ENCODE measurements around the gene SLC17A1. TPM values are rescaled to one million over a fixed set of nuclear protein-coding genes. Genes with fewer than 3 reads are reported as not detected.

The SLC17A1 gene
- total and polyA plus RNA-seq, 10 of the 15 experiments (the other 5 are each of a cell fraction or from before 2014, with no cell fraction given): not detected

GRCh38 chr6:25748049-25748448 lies 83.8 kb downstream of the SLC17A1 start:
- CTCF ChIA-PET: interaction anchor here (0.6 kb wide), 1 partner anchor 1323 kb away, joined by 3 read pairs; no protein-coding TSS in a partner anchor
- TF ChIP-seq NFYB (IDR thresholded peaks at IDR 0.05; ENCODE audit: insufficient read depth, low read depth, low read length): no peak
- no peak for TF ChIP-seq TAF1 (IDR thresholded peaks at IDR 0.05; ENCODE audit: borderline replicate concordance, low read depth, low read length)
- no peak for TF ChIP-seq PML (IDR thresholded peaks at IDR 0.05; ENCODE audit: low read length)
- TF ChIP-seq SUZ12 (IDR thresholded peaks at IDR 0.05; ENCODE audit: unreplicated experiment): no peak
- FAIRE-seq: no peak

GRCh38 chr6:25747477-25747876 lies 84.4 kb downstream of the SLC17A1 start:
- no peaks in the 10 kb centered on the region for H4K20me1 ChIP-seq (ENCODE audit: control insufficient read depth, insufficient read depth)
- RAD21 ChIA-PET (ENCODE audit: unreplicated experiment): no interaction called here
- in situ Hi-C loops (cut with MboI): no loop called here

More at GRCh38 chr6:25748049-25748448, 83.8 kb downstream of the SLC17A1 start:
- H3K9ac ChIP-seq (ENCODE audit: control insufficient read depth, insufficient read depth, low read length): no peak overlapping the region
- ATAC-seq (no peak), DNase-seq (ENCODE audit: low read depth, low spot score) (no peak)
- no peaks in the 10 kb centered on the region for H3K79me2 ChIP-seq (ENCODE audit: control insufficient read depth, insufficient read depth, low read length)
- ChIA-PET SMC1A (ENCODE audit: uncharacterized antibody, unreplicated experiment) (no interaction called here), POLR2A (no interaction called here), RAD21 (ENCODE audit: unreplicated experiment) (no interaction called here)
- no peak overlapping the region for H3K4me3 ChIP-seq
- no peaks in the 10 kb centered on the region for H3K27me3 ChIP-seq (replicated peaks in 1 of 2; ENCODE audit: control insufficient read depth in 2 of 2, insufficient read depth in 2 of 2, low read length in 1 of 2)
- H3K9me3 ChIP-seq (replicated peaks; ENCODE audit: control insufficient read depth, insufficient read depth, low read length): no peaks in the 10 kb centered on the region
- H4K20me1 ChIP-seq (ENCODE audit: control insufficient read depth, insufficient read depth): no peaks in the 10 kb centered on the region
- BruUV-seq (replicated peaks): no TSS peak
- no peak overlapping the region for H2AFZ ChIP-seq (ENCODE audit: control insufficient read depth, low read depth, low read length)
- no peaks in the 10 kb centered on the region for H3K36me3 ChIP-seq (ENCODE audit: control insufficient read depth in 2 of 2, insufficient read depth in 2 of 2, low read length in 1 of 2)
- in situ Hi-C loops (cut with MboI): no loop called here
- H3K27ac ChIP-seq (ENCODE audit: control insufficient read depth, insufficient read depth): no peak overlapping the region
- intact Hi-C loops (cut with micrococcal nuclease; ENCODE audit: unreplicated experiment): no loop called here
- H3K4me2 ChIP-seq (ENCODE audit: control insufficient read depth, insufficient read depth): no peak overlapping the region
- H3K4me1 ChIP-seq (ENCODE audit: control insufficient read depth, insufficient read depth, low read length): no peaks in the 10 kb centered on the region

More at GRCh38 chr6:25747477-25747876, 84.4 kb downstream of the SLC17A1 start:
- Histone ChIP-seq H3K9me3 (replicated peaks; ENCODE audit: control insufficient read depth, insufficient read depth, low read length) (no peaks in the 10 kb centered on the region), H3K36me3 (ENCODE audit: control insufficient read depth in 2 of 2, insufficient read depth in 2 of 2, low read length in 1 of 2) (no peaks in the 10 kb centered on the region), H3K27ac (ENCODE audit: control insufficient read depth, insufficient read depth) (no peak overlapping the region), H3K9ac (ENCODE audit: control insufficient read depth, insufficient read depth, low read length) (no peak overlapping the region), H3K4me3 (no peak overlapping the region), H3K79me2 (ENCODE audit: control insufficient read depth, insufficient read depth, low read length) (no peaks in the 10 kb centered on the region), H3K4me2 (ENCODE audit: control insufficient read depth, insufficient read depth) (no peak overlapping the region), H2AFZ (ENCODE audit: control insufficient read depth, low read depth, low read length) (no peak overlapping the region), H3K27me3 (replicated peaks in 1 of 2; ENCODE audit: control insufficient read depth in 2 of 2, insufficient read depth in 2 of 2, low read length in 1 of 2) (no peaks in the 10 kb centered on the region), H3K4me1 (ENCODE audit: control insufficient read depth, insufficient read depth, low read length) (no peaks in the 10 kb centered on the region)
- intact Hi-C loops (cut with micrococcal nuclease; ENCODE audit: unreplicated experiment): no loop called here
- ChIA-PET SMC1A (ENCODE audit: uncharacterized antibody, unreplicated experiment) (interaction anchor here (0.7 kb wide), 1 partner anchor 13 kb away, joined by 3 read pairs; no protein-coding TSS in a partner anchor), POLR2A (no interaction called here), CTCF (interaction anchor here (1.5 kb wide), 1 partner anchor 32 kb away, joined by 3 read pairs; no protein-coding TSS in a partner anchor)
- ATAC-seq (no peak), FAIRE-seq (no peak), DNase-seq (ENCODE audit: low read depth, low spot score) (no peak)
- WGBS (ENCODE audit: insufficient coverage, insufficient replicate concordance, low lambda C conversion rate, missing lambda C conversion rate): 49% methylated on average over 2 of the region's 2 CpGs
- BruUV-seq (replicated peaks): no TSS peak
- no peak for TF ChIP-seq POLR2AphosphoS2 (IDR thresholded peaks at IDR 0.05; ENCODE audit: low read depth, low read length)
- no peak for TF ChIP-seq RBBP5 (conservative IDR thresholded peaks at IDR 0.05)
- no peak for TF ChIP-seq SRF (IDR thresholded peaks at IDR 0.05; ENCODE audit: low read depth in 2 of 2, low read length in 2 of 2)
- TF ChIP-seq CREM (IDR thresholded peaks at IDR 0.05; ENCODE audit: low read depth): no peak

All from GM12878 (cell line).